Measurements from ENCODE around the gene NKX1-1. TPM values are rescaled to one million over a fixed set of nuclear protein-coding genes. Genes with fewer than 3 reads are reported as not detected.

The NKX1-1 gene
- total and polyA plus RNA-seq, 7 experiments from 2014 or later: not detected

DNA sequence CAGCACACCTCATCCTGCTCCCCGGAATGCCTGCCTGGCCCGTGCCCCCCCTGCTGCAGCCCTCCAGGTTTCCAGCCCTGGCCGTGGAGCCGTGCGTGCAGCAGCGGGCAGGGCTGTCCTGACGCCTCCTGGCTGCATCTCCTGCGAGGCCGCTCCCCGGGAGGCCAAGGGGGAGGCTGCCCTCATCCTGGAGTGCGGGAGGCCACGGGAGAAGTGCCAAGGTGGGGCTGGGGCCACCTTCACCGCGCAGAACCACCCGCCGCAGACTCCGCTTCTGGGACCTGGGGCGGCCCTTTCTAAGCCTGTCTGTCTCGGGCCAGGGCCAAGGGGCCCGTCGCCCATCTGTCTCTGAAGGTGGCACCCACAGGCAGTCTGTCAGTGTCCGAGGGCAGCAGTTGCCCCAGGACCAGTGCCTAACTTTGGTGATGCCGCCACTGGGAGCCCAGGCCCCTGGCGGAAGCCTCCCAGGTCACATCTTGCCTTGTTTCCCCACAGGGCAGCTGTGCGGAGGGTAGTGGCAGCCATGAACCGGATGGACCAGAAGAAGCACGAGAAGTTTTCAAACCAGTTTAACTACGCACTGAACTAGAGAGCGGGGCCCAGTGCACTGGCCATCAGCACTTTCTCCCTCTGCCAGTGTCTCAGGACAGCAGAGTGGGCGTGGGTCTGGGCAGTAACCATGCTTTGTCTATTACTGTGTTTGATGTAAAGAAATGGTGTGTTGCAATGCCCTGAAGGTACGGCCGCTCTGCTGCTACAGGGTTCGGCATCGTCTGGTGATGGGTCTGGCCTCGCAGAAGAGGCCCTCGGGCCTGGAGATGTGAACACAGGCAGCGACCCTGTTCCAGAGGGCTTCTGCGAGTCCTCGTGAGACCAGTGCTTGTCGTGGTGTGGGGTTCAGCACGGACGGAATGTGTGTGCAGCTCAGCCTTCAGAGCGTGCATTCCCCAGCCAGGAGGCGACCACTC is 20.6 kb downstream of the NKX1-1 start:
- Mint-ChIP-seq H3K9me3 (peaks cover 4 to 27% (median 13%) of the 10 kb centered on the region in 11 donors), H3K4me3 (no peak overlapping the region), H3K27ac (no peak overlapping the region), H3K27me3 (no peaks in the 10 kb centered on the region), H3K36me3 (peaks cover 17 to 46% (median 30%) of the 10 kb centered on the region in 5 donors), H3K4me1 (peaks cover 0 to 2% (median 0%) of the 10 kb centered on the region in 7 donors)
- DNase-seq: no peak
- ChIA-PET POLR2A (no interaction called here), CTCF (no interaction called here)
- intact Hi-C loops (cut with micrococcal nuclease): no loop called here
- Histone ChIP-seq H3K36me3 (ENCODE audit: control insufficient read depth in 2 of 3, insufficient read depth in 3 of 3, low read length in 3 of 3) (peaks cover 0 to 39% (median 0%) of the 10 kb centered on the region in 3 experiments), H3K27ac (ENCODE audit: low read depth, low read length) (no peak overlapping the region), H3K27me3 (ENCODE audit: control insufficient read depth in 2 of 2, insufficient read depth in 2 of 2, low read length in 2 of 2) (no peaks in the 10 kb centered on the region), H3K4me3 (ENCODE audit: low read length) (no peak overlapping the region), H3K4me1 (ENCODE audit: control insufficient read depth in 2 of 2, insufficient read depth in 2 of 2, low read length in 2 of 2) (no peaks in the 10 kb centered on the region), H3K9me3 (ENCODE audit: control insufficient read depth in 2 of 3, low read length in 3 of 3) (peaks cover 0 to 12% (median 0%) of the 10 kb centered on the region in 3 experiments)
- no peak for ATAC-seq

DNA sequence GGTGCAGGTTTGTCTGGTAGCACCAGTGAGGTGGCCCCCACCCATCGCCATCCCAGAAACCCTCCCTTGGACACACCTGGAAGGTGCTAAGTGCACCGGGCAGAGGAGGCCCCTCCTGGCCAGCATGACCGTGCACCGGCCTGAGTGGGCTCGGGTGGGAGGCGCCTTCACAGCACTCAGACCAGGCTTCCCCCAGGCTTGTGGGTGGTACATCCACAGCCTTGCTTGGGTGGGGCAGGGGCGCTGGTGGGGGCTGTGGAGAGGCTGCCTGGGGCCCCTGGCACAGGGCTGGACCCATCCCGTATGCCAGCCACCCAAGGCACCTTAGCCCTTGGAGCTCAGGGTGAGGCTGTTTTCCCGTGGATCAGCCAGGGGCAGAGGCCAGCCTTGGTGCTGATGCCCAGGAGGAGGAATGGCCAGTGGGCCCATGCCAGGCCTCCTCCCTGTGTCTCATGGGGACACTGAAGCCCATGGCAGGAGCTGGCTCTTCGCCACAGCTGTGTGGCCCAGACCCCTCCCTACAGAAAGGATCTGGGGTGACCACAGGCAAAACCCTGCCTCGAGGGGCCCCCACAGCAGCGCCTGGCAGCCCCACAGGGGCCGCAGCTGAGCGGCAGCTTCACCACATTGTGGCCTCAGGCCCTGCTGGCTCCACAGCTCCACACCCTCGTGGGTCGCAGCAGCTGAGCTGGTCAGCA is 21.4 kb downstream of the NKX1-1 start:
- H3K9me3 Mint-ChIP-seq: peaks cover 4 to 24% (median 13%) of the 10 kb centered on the region in 11 donors
- DNase-seq (no peak), ATAC-seq (no peak)
- H3K4me3 Mint-ChIP-seq: no peak overlapping the region
- H3K4me1 Mint-ChIP-seq: peaks cover 0 to 2% (median 0%) of the 10 kb centered on the region in 7 donors
- Histone ChIP-seq H3K27ac (ENCODE audit: low read depth, low read length) (no peak overlapping the region), H3K27me3 (ENCODE audit: control insufficient read depth in 2 of 2, insufficient read depth in 2 of 2, low read length in 2 of 2) (no peaks in the 10 kb centered on the region), H3K4me3 (ENCODE audit: low read length) (no peak overlapping the region), H3K4me1 (ENCODE audit: control insufficient read depth in 2 of 2, insufficient read depth in 2 of 2, low read length in 2 of 2) (no peaks in the 10 kb centered on the region), H3K9me3 (ENCODE audit: control insufficient read depth in 2 of 3, low read length in 3 of 3) (peaks cover 0 to 12% (median 0%) of the 10 kb centered on the region in 3 experiments), H3K36me3 (ENCODE audit: control insufficient read depth in 2 of 3, insufficient read depth in 3 of 3, low read length in 3 of 3) (peaks cover 0 to 39% (median 0%) of the 10 kb centered on the region in 3 experiments)
- intact Hi-C loops (cut with micrococcal nuclease): no loop called here
- H3K27me3 Mint-ChIP-seq: no peaks in the 10 kb centered on the region
- no peak overlapping the region for H3K27ac Mint-ChIP-seq
- POLR2A ChIA-PET: interaction anchor here (0.6 kb wide), 1 partner anchor 11 kb away, joined by 3 read pairs; no protein-coding TSS in a partner anchor
- H3K36me3 Mint-ChIP-seq: peaks cover 16 to 46% (median 30%) of the 10 kb centered on the region in 5 donors
- CTCF ChIA-PET: no interaction called here

DNA sequence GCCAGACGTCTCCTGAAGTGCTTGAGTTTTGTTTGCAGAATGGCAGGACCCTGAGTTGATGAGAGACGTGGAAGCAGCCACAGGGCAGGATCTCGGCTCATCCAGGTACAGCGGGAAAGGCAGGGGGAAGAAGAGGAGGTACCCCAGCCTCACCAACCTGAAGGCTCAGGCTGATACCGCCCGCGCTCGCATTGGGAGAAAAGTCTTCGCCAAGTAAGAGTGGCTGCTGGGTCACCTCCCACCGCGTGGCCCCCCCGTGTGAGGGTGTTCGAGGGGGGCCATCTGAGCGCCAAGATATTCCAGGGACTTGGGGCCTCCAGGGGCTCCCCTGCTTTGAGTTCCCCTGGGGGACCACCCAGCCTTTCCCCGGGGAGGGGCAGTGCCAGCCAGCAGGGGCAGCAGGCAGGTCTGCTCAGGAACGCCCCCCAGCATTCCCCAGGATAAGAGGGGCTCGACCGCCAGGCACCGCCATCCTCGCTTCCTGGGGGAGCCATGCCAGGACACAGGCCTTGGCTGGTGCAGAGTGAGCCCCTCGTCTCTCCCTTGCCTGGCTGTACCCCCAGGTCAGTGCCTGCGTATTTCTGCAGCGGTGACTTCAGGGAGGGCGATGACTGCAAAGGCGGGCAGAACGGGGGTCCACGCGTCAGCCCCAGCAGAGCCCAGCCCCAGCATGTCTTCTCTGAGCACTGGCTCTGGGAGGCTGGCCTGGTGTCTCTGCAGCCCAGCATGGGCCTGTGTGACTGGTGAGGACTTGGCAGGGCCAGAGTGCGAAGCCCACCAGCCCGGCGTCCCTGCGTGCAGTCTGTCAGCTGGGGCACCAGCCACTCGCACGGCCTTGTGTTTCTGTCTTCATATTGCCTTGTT is 22.3 kb downstream of the NKX1-1 start:
- H3K4me1 ChIP-seq (ENCODE audit: control insufficient read depth in 2 of 2, insufficient read depth in 2 of 2, low read length in 2 of 2): no peaks in the 10 kb centered on the region
- Mint-ChIP-seq H3K27ac (no peak overlapping the region), H3K27me3 (no peaks in the 10 kb centered on the region), H3K4me3 (no peak overlapping the region), H3K36me3 (peaks cover 14 to 42% (median 27%) of the 10 kb centered on the region in 5 donors), H3K4me1 (peaks cover 0 to 2% (median 0%) of the 10 kb centered on the region in 7 donors), H3K9me3 (peaks cover 4 to 18% (median 8%) of the 10 kb centered on the region in 11 donors)
- ChIA-PET CTCF (no interaction called here), POLR2A (interaction anchor here (0.6 kb wide), 1 partner anchor 10 kb away, joined by 3 read pairs; no protein-coding TSS in a partner anchor)
- peaks cover 0 to 8% (median 0%) of the 10 kb centered on the region in 3 experiments for H3K9me3 ChIP-seq (ENCODE audit: control insufficient read depth in 2 of 3, low read length in 3 of 3)
- H3K36me3 ChIP-seq (ENCODE audit: control insufficient read depth in 2 of 3, insufficient read depth in 3 of 3, low read length in 3 of 3): peaks cover 0 to 39% (median 0%) of the 10 kb centered on the region in 3 experiments
- no peak overlapping the region for H3K4me3 ChIP-seq (ENCODE audit: low read length)
- intact Hi-C loops (cut with micrococcal nuclease): no loop called here
- H3K27me3 ChIP-seq (ENCODE audit: control insufficient read depth in 2 of 2, insufficient read depth in 2 of 2, low read length in 2 of 2): no peaks in the 10 kb centered on the region
- ATAC-seq (no peak), DNase-seq (no peak)
- no peak overlapping the region for H3K27ac ChIP-seq (ENCODE audit: low read depth, low read length)

DNA sequence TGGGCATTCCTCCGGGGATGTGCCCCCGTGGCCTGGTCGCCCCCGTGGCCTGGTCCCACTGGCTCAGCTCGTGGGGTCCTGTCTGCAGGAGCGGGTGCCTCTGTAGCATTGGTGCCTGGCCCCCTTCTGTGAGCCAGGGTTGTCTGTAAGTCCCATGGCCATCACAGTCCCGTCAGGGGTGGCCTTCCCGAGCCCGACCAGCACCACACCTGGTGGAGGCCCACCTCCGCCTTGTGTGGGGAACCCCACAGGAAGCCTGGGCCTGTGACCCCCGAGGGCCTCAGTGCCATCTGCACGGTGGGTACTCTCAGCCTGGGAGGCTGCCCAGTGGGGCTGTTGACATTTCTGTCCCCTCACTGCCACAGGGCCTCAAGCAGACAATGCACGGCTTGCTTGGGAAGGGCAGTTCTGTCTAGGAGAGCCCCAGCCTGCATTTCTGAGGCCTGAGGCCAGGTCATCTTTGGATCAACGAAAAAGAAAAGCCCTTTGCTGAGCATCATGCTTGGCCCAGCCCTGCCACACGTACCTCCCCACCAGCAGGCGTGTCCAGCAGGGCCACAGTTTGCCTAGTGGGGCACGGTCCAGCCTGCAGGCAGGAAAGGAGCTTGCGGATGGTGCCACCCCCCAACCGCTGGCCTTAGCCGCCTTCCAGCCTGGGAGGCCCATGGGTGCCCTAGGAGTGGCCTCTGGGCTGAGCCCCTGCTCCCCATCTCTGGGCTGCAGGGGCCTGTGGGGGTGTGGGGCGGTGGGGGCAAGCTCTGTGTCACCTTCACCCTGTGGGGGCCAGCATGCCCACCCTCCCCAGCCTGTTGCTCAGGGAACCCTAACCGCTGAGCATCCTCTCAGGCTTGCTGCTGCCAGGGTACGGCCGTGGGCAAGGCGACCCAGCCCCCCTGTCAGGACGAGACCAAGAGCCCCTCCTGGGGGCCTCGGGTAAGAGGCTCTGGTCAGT is 23.2 kb downstream of the NKX1-1 start:
- H3K27me3 Mint-ChIP-seq: no peaks in the 10 kb centered on the region
- no peak for DNase-seq

DNA sequence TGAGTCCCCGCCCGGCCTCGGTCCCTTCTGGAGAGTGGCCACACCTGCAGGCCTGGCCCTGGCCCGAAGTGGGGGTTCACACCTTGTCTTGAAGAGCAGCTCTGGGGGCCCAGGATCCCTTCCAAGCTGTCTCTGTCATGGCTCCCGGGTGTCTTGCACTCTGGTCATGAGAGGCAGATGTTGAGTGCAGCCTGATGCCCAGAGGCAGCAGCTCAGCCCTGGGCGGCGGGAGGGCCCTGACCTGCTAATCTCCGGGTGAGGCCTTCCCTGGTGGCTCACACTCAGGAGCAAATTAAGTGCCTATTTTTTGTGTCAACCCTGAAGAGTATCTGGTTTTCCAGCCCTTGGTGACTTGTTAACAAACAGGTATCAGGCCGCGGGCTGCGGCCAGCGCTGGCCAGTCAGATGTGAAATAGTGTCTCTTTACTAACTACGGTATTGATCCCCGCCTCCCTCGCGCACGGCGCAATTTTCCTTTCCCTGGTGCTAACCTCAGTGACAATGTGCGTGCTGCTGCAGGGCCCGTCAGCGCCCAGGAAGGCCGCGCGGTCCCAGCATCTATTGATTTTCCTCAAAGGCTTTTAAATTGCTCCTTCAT is 24.2 kb downstream of the NKX1-1 start:
- Histone ChIP-seq H3K36me3 (ENCODE audit: control insufficient read depth in 2 of 3, insufficient read depth in 3 of 3, low read length in 3 of 3) (peaks cover 0 to 39% (median 0%) of the 10 kb centered on the region in 3 experiments), H3K4me1 (ENCODE audit: control insufficient read depth in 2 of 2, insufficient read depth in 2 of 2, low read length in 2 of 2) (no peaks in the 10 kb centered on the region), H3K27me3 (ENCODE audit: control insufficient read depth in 2 of 2, insufficient read depth in 2 of 2, low read length in 2 of 2) (no peaks in the 10 kb centered on the region), H3K27ac (ENCODE audit: low read depth, low read length) (no peak overlapping the region), H3K9me3 (ENCODE audit: control insufficient read depth in 2 of 3, low read length in 3 of 3) (no peaks in the 10 kb centered on the region), H3K4me3 (ENCODE audit: low read length) (no peak overlapping the region)
- CTCF ChIA-PET: no interaction called here
- ATAC-seq: no peak
- H3K27me3 Mint-ChIP-seq: no peaks in the 10 kb centered on the region
- peaks cover 0 to 2% (median 0%) of the 10 kb centered on the region in 7 donors for H3K4me1 Mint-ChIP-seq
- intact Hi-C loops (cut with micrococcal nuclease): no loop called here
- H3K27ac Mint-ChIP-seq: no peak overlapping the region
- DNase-seq: no peak
- POLR2A ChIA-PET: no interaction called here
- H3K9me3 Mint-ChIP-seq: no peaks in the 10 kb centered on the region
- H3K4me3 Mint-ChIP-seq: no peak overlapping the region
- H3K36me3 Mint-ChIP-seq: peaks cover 5 to 25% (median 9%) of the 10 kb centered on the region in 5 donors

More for the DNA sequence above, 23.2 kb downstream of the NKX1-1 start:
- Histone ChIP-seq H3K36me3 (ENCODE audit: control insufficient read depth in 2 of 3, insufficient read depth in 3 of 3, low read length in 3 of 3) (peaks cover 0 to 39% (median 0%) of the 10 kb centered on the region in 3 experiments), H3K4me3 (ENCODE audit: low read length) (no peak overlapping the region), H3K9me3 (ENCODE audit: control insufficient read depth in 2 of 3, low read length in 3 of 3) (no peaks in the 10 kb centered on the region), H3K27ac (ENCODE audit: low read depth, low read length) (no peak overlapping the region), H3K27me3 (ENCODE audit: control insufficient read depth in 2 of 2, insufficient read depth in 2 of 2, low read length in 2 of 2) (no peaks in the 10 kb centered on the region), H3K4me1 (ENCODE audit: control insufficient read depth in 2 of 2, insufficient read depth in 2 of 2, low read length in 2 of 2) (no peaks in the 10 kb centered on the region)
- ChIA-PET CTCF (no interaction called here), POLR2A (no interaction called here)
- H3K9me3 Mint-ChIP-seq: peaks cover 0 to 8% (median 0%) of the 10 kb centered on the region in 11 donors
- peaks cover 0 to 2% (median 0%) of the 10 kb centered on the region in 7 donors for H3K4me1 Mint-ChIP-seq
- H3K27ac Mint-ChIP-seq: no peak overlapping the region
- ATAC-seq: no peak
- peaks cover 8 to 33% (median 18%) of the 10 kb centered on the region in 5 donors for H3K36me3 Mint-ChIP-seq
- no peak overlapping the region for H3K4me3 Mint-ChIP-seq
- intact Hi-C loops (cut with micrococcal nuclease): no loop called here

All from naive thymus-derived CD4-positive, alpha-beta T cell (primary cell).